Activated T-cell treated with anti-CD3 and anti-CD28 coated beads, Interleukin-2, amount 50 U/mL, for 4 hours (primary cell): ENCODE data around the gene MYADM. TPM values are rescaled to one million over a fixed set of nuclear protein-coding genes. Genes with fewer than 3 reads are reported as not detected.
A peak's percentile ranks its signal among the peaks of the same experiment; 100 is the strongest.
"Not testable (repeated sequence)": the region's sequence is repeated elsewhere in the genome, so short reads cannot be mapped to it uniquely, and the experiment has no call there.

Experiments used
- ATAC-seq, 2 donors: fragments of 200-7000 bp; cut with Tn5 transposase; one replicate each; pipeline ENCODE4 v1.10.0; 2021
- DNase-seq: peaks from one replicate; pipeline ENCODE4 v3.0.0-alpha.2; 2020
- H3K27me3 Mint-ChIP-seq: one replicate; pipeline ENCODE4 v1.8.0; 2021; ENCODE audit warnings: low read depth, mixed read lengths
- H3K36me3 Mint-ChIP-seq: one replicate; pipeline ENCODE4 v1.8.0; 2022; ENCODE audit warnings: mixed read lengths; ENCODE audit not compliant: insufficient read depth
- H3K4me1 Mint-ChIP-seq: one replicate; pipeline ENCODE4 v1.8.0; 2021; ENCODE audit warnings: low read depth, mixed read lengths
- H3K4me3 Mint-ChIP-seq: one replicate; pipeline ENCODE4 v1.8.0; 2021; ENCODE audit warnings: mild to moderate bottlenecking, moderate library complexity, mixed read lengths
- H3K9me3 Mint-ChIP-seq: one replicate; pipeline ENCODE4 v1.8.0; 2021; ENCODE audit warnings: mixed read lengths
- total RNA-seq, 3 donors: library from RNA; stranded (reverse); gene quantifications; one replicate each; pipeline ENCODE4 v1.2.1, GENCODE V29; 2021

The MYADM gene
- total RNA-seq, 3 donors from 2014 or later: 11.3 to 12.0 (median 11.6) TPM

- peaks cover 26% of the 10 kb centered on the region for H3K27me3 Mint-ChIP-seq
- no peak overlapping the region for H3K4me3 Mint-ChIP-seq
- ATAC-seq (peak in 1 of 2 donors; percentile 30), DNase-seq (no peak)
- H3K36me3 Mint-ChIP-seq: no peaks in the 10 kb centered on the region
- no peaks in the 10 kb centered on the region for H3K9me3 Mint-ChIP-seq
- H3K4me1 Mint-ChIP-seq: peaks cover 6% of the 10 kb centered on the region
Observed at GRCh38 chr19:53853707-53854106, 14.0 kb upstream of the MYADM start.

GRCh38 chr19:53864308-53864836 lies 3.3 kb upstream of the MYADM start:
- Mint-ChIP-seq H3K4me1 (peaks cover 25% of the 10 kb centered on the region), H3K27me3 (no peaks in the 10 kb centered on the region), H3K4me3 (no peak overlapping the region), H3K36me3 (no peaks in the 10 kb centered on the region), H3K9me3 (no peaks in the 10 kb centered on the region)
- DNase-seq: no peak
- no peak for ATAC-seq

- H3K27me3 Mint-ChIP-seq: no peaks in the 10 kb centered on the region
- peak overlapping the region; percentile 91 for H3K4me3 Mint-ChIP-seq
- no peaks in the 10 kb centered on the region for H3K9me3 Mint-ChIP-seq
- peaks cover 30% of the 10 kb centered on the region for H3K4me1 Mint-ChIP-seq
- H3K36me3 Mint-ChIP-seq: no peaks in the 10 kb centered on the region
- no peak for DNase-seq
- no peak for ATAC-seq
Observed at GRCh38 chr19:53865523-53865917, 2.2 kb upstream of the MYADM start.

GRCh38 chr19:53865918-53866864 lies 1.5 kb upstream of the MYADM start:
- peak; percentile 31 to 50 for ATAC-seq
- peak; percentile 27 for DNase-seq
- Mint-ChIP-seq H3K4me1 (peaks cover 36% of the 10 kb centered on the region), H3K27me3 (no peaks in the 10 kb centered on the region), H3K36me3 (no peaks in the 10 kb centered on the region), H3K9me3 (no peaks in the 10 kb centered on the region), H3K4me3 (peak overlapping the region; percentile 91)

- no peaks in the 10 kb centered on the region for H3K9me3 Mint-ChIP-seq
- H3K36me3 Mint-ChIP-seq: peaks cover 4% of the 10 kb centered on the region
- DNase-seq: no peak
- H3K27me3 Mint-ChIP-seq: no peaks in the 10 kb centered on the region
- peaks cover 40% of the 10 kb centered on the region for H3K4me1 Mint-ChIP-seq
- H3K4me3 Mint-ChIP-seq: peak overlapping the region; percentile 91
- ATAC-seq: no peak
Observed at GRCh38 chr19:53866865-53867224, 838 bp upstream of the MYADM start.

- ATAC-seq (no peak), DNase-seq (peak; percentile 15)
- H3K9me3 Mint-ChIP-seq: no peaks in the 10 kb centered on the region
- H3K27me3 Mint-ChIP-seq: no peaks in the 10 kb centered on the region
- H3K36me3 Mint-ChIP-seq: peaks cover 4% of the 10 kb centered on the region
- H3K4me3 Mint-ChIP-seq: peak overlapping the region; percentile 91
- peaks cover 48% of the 10 kb centered on the region for H3K4me1 Mint-ChIP-seq
Observed at GRCh38 chr19:53868091-53868891, 608 bp downstream of the MYADM start.

- peaks cover 2% of the 10 kb centered on the region for H3K9me3 Mint-ChIP-seq
- peak; percentile 80 for DNase-seq
Observed at GRCh38 chr19:53868892-53869804, 1.5 kb downstream of the MYADM start.

GRCh38 chr19:53869805-53870484 lies 2.3 kb downstream of the MYADM start:
- ATAC-seq, DNase-seq, H3K27me3 Mint-ChIP-seq, H3K9me3 Mint-ChIP-seq: not testable (repeated sequence)
- peak overlapping the region; percentile 91 for H3K4me3 Mint-ChIP-seq
- peaks cover 20% of the 10 kb centered on the region for H3K36me3 Mint-ChIP-seq
- H3K4me1 Mint-ChIP-seq: peaks cover 65% of the 10 kb centered on the region

More at GRCh38 chr19:53868892-53869804, 1.5 kb downstream of the MYADM start:
- H3K4me3 Mint-ChIP-seq: peak overlapping the region; percentile 91
- H3K4me1 Mint-ChIP-seq: peaks cover 57% of the 10 kb centered on the region
- ATAC-seq: peak; percentile 45 to 51
- no peaks in the 10 kb centered on the region for H3K27me3 Mint-ChIP-seq
- H3K36me3 Mint-ChIP-seq: peaks cover 12% of the 10 kb centered on the region

- Mint-ChIP-seq H3K27me3 (no peaks in the 10 kb centered on the region), H3K36me3 (peaks cover 20% of the 10 kb centered on the region), H3K4me1 (peaks cover 69% of the 10 kb centered on the region), H3K4me3 (peak overlapping the region; percentile 54), H3K9me3 (peaks cover 6% of the 10 kb centered on the region)
- no peak for DNase-seq
- ATAC-seq: no peak
Observed at GRCh38 chr19:53870485-53870844, 2.8 kb downstream of the MYADM start.

GRCh38 chr19:53871454-53871853 lies 3.8 kb downstream of the MYADM start:
- Mint-ChIP-seq H3K27me3 (no peaks in the 10 kb centered on the region), H3K4me1 (peaks cover 69% of the 10 kb centered on the region), H3K4me3 (no peak overlapping the region), H3K9me3 (peaks cover 6% of the 10 kb centered on the region), H3K36me3 (peaks cover 20% of the 10 kb centered on the region)
- no peak for ATAC-seq
- DNase-seq: no peak

GRCh38 chr19:53872762-53873161 lies 5.1 kb downstream of the MYADM start:
- Mint-ChIP-seq H3K4me1 (peaks cover 71% of the 10 kb centered on the region), H3K9me3 (peaks cover 6% of the 10 kb centered on the region), H3K27me3 (no peaks in the 10 kb centered on the region), H3K4me3 (no peak overlapping the region), H3K36me3 (peaks cover 20% of the 10 kb centered on the region)
- DNase-seq: no peak
- no peak for ATAC-seq

GRCh38 chr19:53873773-53874605 lies 6.3 kb downstream of the MYADM start:
- peaks cover 2% of the 10 kb centered on the region for H3K27me3 Mint-ChIP-seq
- DNase-seq (no peak), ATAC-seq (no peak)
- peak overlapping the region; percentile 49 for H3K4me3 Mint-ChIP-seq
- H3K36me3 Mint-ChIP-seq: peaks cover 20% of the 10 kb centered on the region
- peaks cover 6% of the 10 kb centered on the region for H3K9me3 Mint-ChIP-seq
- peaks cover 73% of the 10 kb centered on the region for H3K4me1 Mint-ChIP-seq
